Activated CD4-positive, alpha-beta memory T cell treated with anti-CD3 and anti-CD28 coated beads, Interleukin-2, amount 10 ng/mL, durations not matched to agents 7 days and 5 days (primary cell): ENCODE measurements around the gene TEC. TPM values are rescaled to one million over a fixed set of nuclear protein-coding genes. Genes with fewer than 3 reads are reported as not detected.

Experiments
- CTCF ChIA-PET: fragments of 350-600 bp; sonication (Branson Sonifier 250); formaldehyde crosslinking; loops from one replicate; lab custom pipeline; 2021; ENCODE audit warnings: antibody characterized with exemption, inconsistent platforms; lab: Charles Lee
- POLR2A ChIA-PET: fragments of 350-600 bp; sonication (Branson Sonifier 250); formaldehyde crosslinking; loops from one replicate; lab custom pipeline; 2021; ENCODE audit warnings: antibody characterized with exemption; lab: Charles Lee
- DNase-seq: peaks from one replicate; pipeline ENCODE4 v3.0.0-alpha.2; 2020
- H3K27ac Mint-ChIP-seq: one replicate; pipeline ENCODE4 v1.8.0; 2021; ENCODE audit warnings: mild to moderate bottlenecking, mixed read lengths
- H3K27me3 Mint-ChIP-seq: one replicate; pipeline ENCODE4 v1.8.0; 2021; ENCODE audit warnings: mixed read lengths
- H3K36me3 Mint-ChIP-seq: one replicate; pipeline ENCODE4 v1.8.0; 2021; ENCODE audit warnings: low read depth, mixed read lengths
- H3K4me1 Mint-ChIP-seq: one replicate; pipeline ENCODE4 v1.8.0; 2021; ENCODE audit warnings: mixed read lengths
- H3K4me3 Mint-ChIP-seq: one replicate; pipeline ENCODE4 v1.8.0; 2021; ENCODE audit warnings: mild to moderate bottlenecking, mixed read lengths
- H3K9me3 Mint-ChIP-seq: one replicate; pipeline ENCODE4 v1.8.0; 2021; ENCODE audit warnings: mixed read lengths
- total RNA-seq, 2 experiments: library from RNA; stranded (reverse); gene quantifications; one replicate each; pipeline ENCODE4 v1.2.3, GENCODE V29; 2021

The TEC gene
- total RNA-seq, 2 experiments from 2014 or later, result 0.60 to 0.80 TPM

DNA sequence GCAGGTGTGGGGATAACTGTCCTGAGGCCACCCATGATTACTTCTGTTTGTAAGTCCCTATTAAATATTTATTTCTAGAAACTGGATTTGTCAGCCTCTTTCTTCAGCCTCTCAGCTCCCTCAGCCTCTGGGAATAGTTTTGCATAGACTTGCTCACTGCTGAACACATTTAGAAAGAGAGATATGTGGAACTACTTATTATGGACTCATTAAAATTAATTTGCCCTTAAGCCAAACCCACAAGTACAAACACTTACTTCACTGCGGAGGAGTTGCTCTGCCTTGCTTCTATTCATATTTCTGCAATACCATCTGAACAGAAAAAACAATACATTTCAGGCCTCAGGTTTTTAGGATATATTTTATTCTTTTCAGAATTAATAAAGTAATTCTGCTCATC, 113.2 kb downstream of the TEC start:
- peaks cover 14% of the 10 kb centered on the region for H3K36me3 Mint-ChIP-seq

DNA sequence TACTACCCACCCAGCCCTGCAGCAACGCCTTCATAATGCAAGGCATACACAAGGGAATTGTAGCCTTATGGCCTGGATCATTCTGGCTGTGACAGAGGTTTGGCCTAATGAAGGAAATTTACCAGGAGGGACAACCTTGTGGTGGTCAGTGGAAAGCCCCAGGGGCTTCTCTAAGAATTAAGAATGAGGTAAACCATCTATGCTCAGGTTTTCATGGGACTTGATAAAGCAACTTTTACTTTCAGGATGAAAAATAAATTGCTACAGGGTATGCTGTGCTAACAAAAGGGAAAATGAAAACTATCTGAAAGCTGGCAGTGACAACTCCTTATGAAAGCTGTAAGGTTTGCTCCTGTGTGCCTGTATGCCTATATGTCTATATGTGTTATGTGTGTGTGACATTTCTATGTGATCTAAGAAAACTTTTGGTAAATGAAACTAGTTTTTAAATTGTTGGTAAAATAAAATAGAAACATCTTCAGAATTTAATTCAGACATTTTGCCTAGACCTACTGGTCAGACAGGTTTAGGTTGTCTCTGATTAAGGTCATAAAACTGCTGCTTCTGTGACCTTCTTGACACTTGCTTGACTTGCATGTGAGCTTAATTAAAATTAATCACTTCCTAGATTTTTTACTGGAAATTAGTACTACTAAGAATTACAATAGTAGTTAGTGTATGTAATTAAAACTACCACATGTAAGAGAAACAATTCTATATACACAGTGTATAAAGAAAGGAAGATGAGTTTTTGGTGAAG, 115.7 kb downstream of the TEC start:
- H3K27ac Mint-ChIP-seq, result no peak overlapping the region
- no peaks in the 10 kb centered on the region for H3K27me3 Mint-ChIP-seq
- CTCF ChIA-PET, result no interaction called here
- POLR2A ChIA-PET, result no interaction called here
- peaks cover 2% of the 10 kb centered on the region for H3K4me1 Mint-ChIP-seq
- peaks cover 11% of the 10 kb centered on the region for H3K9me3 Mint-ChIP-seq
- DNase-seq, result no peak
- no peak overlapping the region for H3K4me3 Mint-ChIP-seq
- H3K36me3 Mint-ChIP-seq, result peaks cover 14% of the 10 kb centered on the region

More for the DNA sequence above, 113.2 kb downstream of the TEC start:
- POLR2A ChIA-PET, result no interaction called here
- Mint-ChIP-seq H3K27me3 (no peaks in the 10 kb centered on the region), H3K9me3 (peaks cover 11% of the 10 kb centered on the region), H3K4me3 (no peak overlapping the region), H3K27ac (no peak overlapping the region), H3K4me1 (no peaks in the 10 kb centered on the region)
- no peak for DNase-seq
- CTCF ChIA-PET, result no interaction called here

DNA sequence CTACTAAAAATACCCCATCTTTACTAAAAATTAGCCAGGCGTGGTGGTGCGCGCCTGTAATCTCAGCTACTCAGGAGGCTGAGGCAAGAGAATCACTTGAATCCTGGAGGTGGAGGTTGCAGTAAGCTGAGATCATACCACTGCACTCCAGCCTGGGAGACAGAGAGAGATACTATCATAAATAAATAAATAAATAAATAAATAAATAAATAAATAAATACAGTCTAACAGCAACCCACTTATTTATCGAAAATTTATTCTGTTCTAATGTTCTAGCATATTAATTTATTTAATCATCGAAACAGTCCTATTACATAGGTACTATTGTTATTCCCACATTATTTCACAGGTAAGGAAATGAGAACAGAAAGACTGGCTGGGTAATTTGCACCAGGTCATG, 117.4 kb downstream of the TEC start:
- CTCF ChIA-PET, result no interaction called here
- peaks cover 2% of the 10 kb centered on the region for H3K4me1 Mint-ChIP-seq

DNA sequence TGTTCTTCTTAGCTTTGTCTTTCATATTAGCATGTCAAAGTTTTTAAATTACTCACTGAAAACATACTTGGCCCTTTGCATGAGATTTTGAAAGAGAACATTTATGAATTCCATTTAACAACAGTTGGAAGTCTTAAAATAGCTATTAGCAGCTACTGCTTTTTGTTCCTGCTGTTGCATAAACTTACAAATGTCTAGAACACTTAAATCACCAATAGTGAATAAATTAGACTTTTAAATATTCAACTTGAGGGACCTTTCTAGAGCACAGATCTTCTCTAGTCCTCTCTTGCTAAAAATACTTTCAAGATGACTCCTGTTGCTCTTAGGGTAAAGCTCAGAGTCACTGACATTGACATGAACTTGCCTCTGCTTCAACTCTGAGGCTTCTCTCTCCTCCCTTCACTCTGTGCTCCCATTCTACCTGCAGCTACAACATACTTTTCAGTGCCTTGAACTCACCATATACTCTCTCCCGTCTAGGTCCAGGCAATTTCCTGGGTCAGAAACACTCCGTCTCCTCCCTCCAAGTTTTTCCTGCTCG, 119.7 kb downstream of the TEC start:
- POLR2A ChIA-PET, result no interaction called here

More for the DNA sequence above, 117.4 kb downstream of the TEC start:
- Mint-ChIP-seq H3K27ac (no peak overlapping the region), H3K36me3 (peaks cover 14% of the 10 kb centered on the region), H3K27me3 (no peaks in the 10 kb centered on the region), H3K9me3 (peaks cover 11% of the 10 kb centered on the region), H3K4me3 (no peak overlapping the region)
- no peak for DNase-seq
- POLR2A ChIA-PET, result no interaction called here

DNA sequence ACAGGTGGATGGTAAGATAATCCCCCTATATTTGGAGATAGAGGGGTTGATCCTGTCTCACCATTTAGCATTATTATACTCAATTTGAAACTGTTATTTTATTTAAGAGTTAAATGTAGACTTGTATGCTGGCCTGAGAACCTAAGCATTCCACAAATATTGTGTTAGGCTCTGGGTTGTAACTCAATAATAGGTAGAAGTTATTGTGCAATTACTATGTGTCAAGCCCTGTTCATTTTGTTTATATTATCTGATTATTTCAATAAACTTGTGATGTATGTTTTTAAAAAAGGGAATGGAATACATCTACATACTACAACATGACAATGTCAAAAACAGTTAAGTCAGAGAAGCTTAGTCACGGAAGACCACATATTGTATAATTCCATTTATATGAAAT, 122.0 kb downstream of the TEC start:
- Mint-ChIP-seq H3K27ac (no peak overlapping the region), H3K9me3 (no peaks in the 10 kb centered on the region), H3K36me3 (peaks cover 1% of the 10 kb centered on the region), H3K4me3 (no peak overlapping the region), H3K27me3 (no peaks in the 10 kb centered on the region), H3K4me1 (peaks cover 2% of the 10 kb centered on the region)
- no peak for DNase-seq
- CTCF ChIA-PET, result no interaction called here
- POLR2A ChIA-PET, result no interaction called here

More for the DNA sequence above, 119.7 kb downstream of the TEC start:
- Mint-ChIP-seq H3K4me3 (no peak overlapping the region), H3K9me3 (peaks cover 6% of the 10 kb centered on the region), H3K36me3 (peaks cover 14% of the 10 kb centered on the region), H3K27ac (no peak overlapping the region), H3K4me1 (peaks cover 2% of the 10 kb centered on the region), H3K27me3 (no peaks in the 10 kb centered on the region)
- DNase-seq, result no peak
- CTCF ChIA-PET, result no interaction called here

DNA sequence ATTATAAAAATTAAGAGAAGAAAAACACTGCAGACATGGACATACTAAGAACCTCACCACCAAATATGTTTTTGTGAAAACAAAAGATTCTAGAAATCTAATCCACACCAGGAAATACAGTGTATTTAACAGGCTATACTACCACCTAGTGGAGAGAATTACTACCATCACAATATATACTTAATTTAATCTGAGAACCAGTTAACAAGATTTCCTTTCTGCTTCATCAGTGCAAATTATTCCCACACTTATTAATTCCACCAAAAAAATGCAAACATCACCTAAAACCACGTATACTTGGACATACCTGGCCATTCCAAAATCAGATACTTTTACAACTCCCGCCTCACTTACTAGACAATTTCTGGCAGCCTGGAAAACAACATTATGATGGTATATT, 128.6 kb downstream of the TEC start:
- H3K9me3 Mint-ChIP-seq, result no peaks in the 10 kb centered on the region
- H3K27ac Mint-ChIP-seq, result no peak overlapping the region
- no peaks in the 10 kb centered on the region for H3K27me3 Mint-ChIP-seq
- ChIA-PET CTCF (interaction anchor here (0.9 to 5.9 kb wide), 3 partner anchors 12 to 108 kb away, joined by 4 to 114 read pairs (median 24); no protein-coding TSS in a partner anchor), POLR2A (interaction anchor here (0.6 kb wide), 1 partner anchor 12 kb away, joined by 3 read pairs; no protein-coding TSS in a partner anchor)
- peaks cover 47% of the 10 kb centered on the region for H3K4me1 Mint-ChIP-seq
- H3K4me3 Mint-ChIP-seq, result no peak overlapping the region
- no peaks in the 10 kb centered on the region for H3K36me3 Mint-ChIP-seq
- DNase-seq, result no peak

DNA sequence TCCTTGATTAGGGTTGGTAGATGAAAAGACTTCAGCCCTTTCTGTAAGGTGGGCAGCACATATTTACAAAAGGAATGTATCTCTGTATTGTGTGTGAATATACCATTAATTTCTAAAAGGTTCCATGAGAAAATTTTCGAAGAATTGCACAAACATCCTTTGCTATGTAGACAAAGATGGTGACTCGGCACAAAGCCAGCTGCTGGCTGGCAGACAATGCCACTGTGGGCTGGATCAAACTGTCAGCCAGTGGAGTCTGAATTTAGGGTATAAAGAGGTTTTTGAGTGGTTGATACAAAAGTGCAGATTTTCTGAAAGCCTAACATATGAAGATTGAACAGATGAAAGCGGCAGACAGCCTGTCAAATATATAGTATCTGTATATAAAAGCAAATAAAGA, 129.9 kb downstream of the TEC start:
- Mint-ChIP-seq H3K4me1 (peaks cover 56% of the 10 kb centered on the region), H3K27me3 (no peaks in the 10 kb centered on the region), H3K36me3 (no peaks in the 10 kb centered on the region), H3K9me3 (no peaks in the 10 kb centered on the region), H3K27ac (peak overlapping the region; percentile 87), H3K4me3 (no peak overlapping the region)
- CTCF ChIA-PET, result interaction anchor here (1.0 to 5.9 kb wide), 8 partner anchors 10 to 206 kb away, joined by 3 to 114 read pairs (median 5); no protein-coding TSS in a partner anchor
- POLR2A ChIA-PET, result interaction anchor here (1.0 to 4.4 kb wide), 3 partner anchors 11 to 93 kb away, joined by 5 to 77 read pairs (median 7); no protein-coding TSS in a partner anchor
- no peak for DNase-seq

DNA sequence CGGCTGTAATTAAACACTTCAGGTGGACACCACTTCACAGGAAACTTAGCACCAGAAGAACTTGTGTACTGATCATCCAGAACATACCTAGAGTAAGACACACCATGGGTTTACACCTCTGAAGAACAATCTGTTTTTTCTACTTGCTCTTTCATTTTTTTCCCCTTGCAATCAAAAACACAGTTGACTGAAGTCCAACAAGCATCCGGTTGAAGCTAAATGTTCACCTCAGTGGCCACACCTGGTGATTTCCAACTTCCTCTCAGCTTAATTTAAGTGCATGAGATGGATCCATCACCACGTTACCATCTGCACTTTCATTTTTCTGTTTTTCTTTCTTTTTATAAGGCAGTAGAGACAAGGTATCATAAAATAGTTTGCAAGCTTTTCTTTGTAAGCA, 130.7 kb downstream of the TEC start:
- DNase-seq, result peak; percentile 53
- H3K4me1 Mint-ChIP-seq, result peaks cover 64% of the 10 kb centered on the region
- H3K27ac Mint-ChIP-seq, result peak overlapping the region; percentile 87
- ChIA-PET POLR2A (interaction anchor here (0.6 to 4.4 kb wide), 6 partner anchors 8 to 224 kb away, joined by 4 to 77 read pairs (median 7); partner anchors contain the start of genes NFXL1 and SLAIN2), CTCF (interaction anchor here (0.9 to 5.9 kb wide), 12 partner anchors 10 to 299 kb away, joined by 3 to 114 read pairs (median 4); no protein-coding TSS in a partner anchor)
- H3K4me3 Mint-ChIP-seq, result peak overlapping the region; percentile 25
- H3K27me3 Mint-ChIP-seq, result no peaks in the 10 kb centered on the region
- H3K9me3 Mint-ChIP-seq, result no peaks in the 10 kb centered on the region
- no peaks in the 10 kb centered on the region for H3K36me3 Mint-ChIP-seq

DNA sequence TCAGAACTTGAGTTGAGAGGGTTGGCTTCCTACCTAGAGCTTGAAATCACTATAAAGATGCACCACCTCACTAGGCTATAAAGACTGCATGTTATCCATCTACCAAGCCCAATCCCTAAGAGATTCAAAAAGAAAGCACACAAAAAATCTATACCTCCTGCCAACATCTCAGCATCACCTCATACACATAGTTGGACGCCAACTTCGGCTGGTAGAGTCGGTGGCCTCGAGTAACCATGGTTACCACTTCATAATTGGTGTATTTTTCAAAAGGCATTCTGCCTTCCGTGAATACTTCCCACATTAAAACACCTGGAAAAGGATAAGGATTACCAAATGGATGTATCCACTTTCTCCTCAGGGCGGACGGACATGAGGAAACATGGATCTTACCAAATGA, 131.1 kb downstream of the TEC start:
- ChIA-PET POLR2A (interaction anchor here (0.6 to 4.4 kb wide), 6 partner anchors 7 to 224 kb away, joined by 4 to 77 read pairs (median 7); partner anchors contain the start of genes NFXL1 and SLAIN2), CTCF (interaction anchor here (0.9 to 5.9 kb wide), 11 partner anchors 9 to 299 kb away, joined by 3 to 114 read pairs (median 3); no protein-coding TSS in a partner anchor)
- Mint-ChIP-seq H3K27ac (peak overlapping the region; percentile 87), H3K4me3 (peak overlapping the region; percentile 25), H3K36me3 (no peaks in the 10 kb centered on the region), H3K4me1 (peaks cover 67% of the 10 kb centered on the region), H3K27me3 (no peaks in the 10 kb centered on the region), H3K9me3 (no peaks in the 10 kb centered on the region)
- DNase-seq, result no peak

DNA sequence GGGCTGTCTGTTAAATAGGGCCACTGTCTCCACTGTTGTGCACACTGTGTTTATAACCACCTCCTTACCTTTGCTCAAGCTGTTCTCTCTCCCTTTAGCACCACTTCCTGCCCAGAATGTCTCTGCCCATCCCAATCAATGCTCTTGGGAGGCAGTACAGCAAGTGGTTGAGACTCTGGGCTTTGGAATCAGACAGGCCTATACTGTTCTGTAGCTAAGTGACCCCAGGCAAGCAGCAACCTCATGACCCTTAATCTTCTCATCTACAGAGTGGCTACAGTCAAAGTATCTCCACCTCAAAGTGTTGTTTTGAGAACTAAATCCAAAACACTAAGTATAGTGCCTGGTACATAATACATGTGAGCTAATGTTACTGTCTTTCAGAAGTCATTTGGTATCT, 131.8 kb downstream of the TEC start:
- Mint-ChIP-seq H3K4me1 (peaks cover 68% of the 10 kb centered on the region), H3K27ac (peak overlapping the region; percentile 87)
- POLR2A ChIA-PET, result interaction anchor here (1.6 to 4.4 kb wide), 4 partner anchors 10 to 223 kb away, joined by 7 to 77 read pairs (median 9); partner anchors contain the start of genes NFXL1 and SLAIN2

DNA sequence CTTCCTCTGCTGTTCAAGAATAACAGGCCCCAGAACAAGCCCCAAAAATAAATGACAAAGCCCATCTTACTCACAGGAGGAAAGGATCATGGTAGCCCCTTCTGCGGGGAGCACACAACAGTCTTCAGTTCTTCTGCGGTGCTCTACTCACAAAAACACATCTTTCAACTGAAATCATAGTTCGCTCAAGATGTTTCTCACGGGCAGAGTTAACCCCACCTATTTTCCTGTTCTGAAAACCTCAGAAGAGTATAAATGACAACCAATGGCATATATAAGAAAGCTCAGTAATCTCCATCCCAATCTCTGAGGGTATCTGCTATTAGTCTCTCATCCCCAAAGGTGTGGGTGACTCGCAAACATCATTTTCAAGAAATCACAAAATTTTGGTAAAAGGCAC, 135.6 kb downstream of the TEC start, which contains the start of gene TXK:
Gene TXK, minus strand, starts transcription at position 170 of the 400 bp plus-strand sequence. Its CDS starts 80 bp downstream, at position 90.
- no peaks in the 10 kb centered on the region for H3K27me3 Mint-ChIP-seq
- peak within 1 kb of the TSS; percentile 78 for H3K4me3 Mint-ChIP-seq
- ChIA-PET POLR2A (interaction anchor here (1.3 kb wide), 2 partner anchors 85 to 243 kb away, joined by 3 to 4 read pairs; no protein-coding TSS in a partner anchor), CTCF (no interaction called here)
- H3K9me3 Mint-ChIP-seq, result no peaks in the 10 kb centered on the region
- peaks cover 15% of the 10 kb centered on the region for H3K36me3 Mint-ChIP-seq
- H3K27ac Mint-ChIP-seq, result peak within 1 kb of the TSS; percentile 88
- peaks cover 80% of the 10 kb centered on the region for H3K4me1 Mint-ChIP-seq
- peak; percentile 23 for DNase-seq

More for the DNA sequence above, 131.8 kb downstream of the TEC start:
- DNase-seq, result peak; percentile 24
- Mint-ChIP-seq H3K27me3 (no peaks in the 10 kb centered on the region), H3K36me3 (no peaks in the 10 kb centered on the region), H3K9me3 (no peaks in the 10 kb centered on the region), H3K4me3 (peak overlapping the region; percentile 53)
- CTCF ChIA-PET, result interaction anchor here (1.1 to 5.9 kb wide), 6 partner anchors 8 to 104 kb away, joined by 3 to 114 read pairs (median 10); no protein-coding TSS in a partner anchor

DNA sequence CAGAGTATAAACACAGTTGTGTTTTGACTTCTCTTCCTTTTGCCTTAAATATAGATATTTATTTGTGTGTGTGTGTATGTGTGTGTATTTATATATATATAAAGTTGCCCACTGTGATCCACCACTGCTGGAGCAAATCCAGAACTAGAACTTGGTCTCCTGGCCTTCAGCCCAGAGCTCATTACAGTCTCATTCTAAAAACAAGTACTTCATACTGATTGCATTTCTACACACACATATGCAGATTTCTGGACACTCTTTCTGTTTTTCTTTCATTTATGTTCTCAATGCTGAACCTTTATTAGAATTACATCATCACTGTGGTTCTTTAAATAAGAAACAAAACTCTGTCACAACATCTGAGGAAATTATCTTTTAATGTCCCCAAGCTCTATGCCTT, 136.0 kb downstream of the TEC start:
- Mint-ChIP-seq H3K27ac (peak overlapping the region; percentile 88), H3K36me3 (peaks cover 16% of the 10 kb centered on the region), H3K9me3 (no peaks in the 10 kb centered on the region), H3K27me3 (no peaks in the 10 kb centered on the region), H3K4me1 (peaks cover 80% of the 10 kb centered on the region), H3K4me3 (peak overlapping the region; percentile 78)
- ChIA-PET CTCF (interaction anchor here (8.7 kb wide), 1 partner anchor 6 kb away, joined by 114 read pairs; no protein-coding TSS in a partner anchor), POLR2A (interaction anchor here (1.3 kb wide), 1 partner anchor 242 kb away, joined by 3 read pairs; no protein-coding TSS in a partner anchor)
- no peak for DNase-seq
